ENCODE measurements around the gene KIF5A. TPM values are rescaled to one million over a fixed set of nuclear protein-coding genes. Genes with fewer than 3 reads are reported as not detected.

KIF5A gene
- total and polyA plus RNA-seq, 2 of the 13 experiments (the other 11 are each of a cell fraction or from before 2014, with no cell fraction given): 1.6 to 11.9 TPM

DNA sequence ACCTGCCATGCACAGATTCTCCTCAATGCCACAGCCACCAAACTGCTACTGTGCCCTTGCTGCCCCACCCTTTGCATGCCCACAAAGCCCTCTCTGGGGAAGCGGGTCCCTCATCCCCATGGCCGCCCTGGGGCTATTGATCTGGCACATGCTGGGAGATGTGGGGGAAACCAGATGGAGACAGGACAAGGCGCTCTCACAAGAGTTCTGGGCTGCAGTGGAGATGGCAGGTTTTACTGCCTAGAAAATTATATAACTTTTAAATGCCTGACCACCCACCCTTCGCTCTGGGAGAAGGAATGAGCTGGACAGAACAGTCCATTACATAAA lies 30.6 kb downstream of the KIF5A start (continued):
- no peak for TF ChIP-seq PLSCR1 (CRISPR knock-in tag; IDR thresholded peaks at IDR 0.05; ENCODE audit: borderline replicate concordance)
- no peak for TF ChIP-seq FOXA1 (IDR thresholded peaks at IDR 0.05)
- no peak for TF ChIP-seq FOXA1 (CRISPR knock-in tag; IDR thresholded peaks at IDR 0.05)
- no peak for TF ChIP-seq ZNF570 (CRISPR knock-in tag; IDR thresholded peaks at IDR 0.05; ENCODE audit: borderline replicate concordance)
- TF ChIP-seq, protein P1, sequence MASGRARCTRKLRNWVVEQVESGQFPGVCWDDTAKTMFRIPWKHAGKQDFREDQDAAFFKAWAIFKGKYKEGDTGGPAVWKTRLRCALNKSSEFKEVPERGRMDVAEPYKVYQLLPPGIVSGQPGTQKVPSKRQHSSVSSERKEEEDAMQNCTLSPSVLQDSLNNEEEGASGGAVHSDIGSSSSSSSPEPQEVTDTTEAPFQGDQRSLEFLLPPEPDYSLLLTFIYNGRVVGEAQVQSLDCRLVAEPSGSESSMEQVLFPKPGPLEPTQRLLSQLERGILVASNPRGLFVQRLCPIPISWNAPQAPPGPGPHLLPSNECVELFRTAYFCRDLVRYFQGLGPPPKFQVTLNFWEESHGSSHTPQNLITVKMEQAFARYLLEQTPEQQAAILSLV (CRISPR knock-in tag; IDR thresholded peaks at IDR 0.05; ENCODE audit: borderline replicate concordance): no peak
- 0 out of 2 replicates have a peak, but pooled peaks have one; percentile 16 for TF ChIP-seq ZBTB38 (CRISPR knock-in tag; IDR thresholded peaks at IDR 0.05)
- TF ChIP-seq JUNB (CRISPR knock-in tag; IDR thresholded peaks at IDR 0.05; ENCODE audit: borderline replicate concordance): no peak
- TF ChIP-seq, protein P2, sequence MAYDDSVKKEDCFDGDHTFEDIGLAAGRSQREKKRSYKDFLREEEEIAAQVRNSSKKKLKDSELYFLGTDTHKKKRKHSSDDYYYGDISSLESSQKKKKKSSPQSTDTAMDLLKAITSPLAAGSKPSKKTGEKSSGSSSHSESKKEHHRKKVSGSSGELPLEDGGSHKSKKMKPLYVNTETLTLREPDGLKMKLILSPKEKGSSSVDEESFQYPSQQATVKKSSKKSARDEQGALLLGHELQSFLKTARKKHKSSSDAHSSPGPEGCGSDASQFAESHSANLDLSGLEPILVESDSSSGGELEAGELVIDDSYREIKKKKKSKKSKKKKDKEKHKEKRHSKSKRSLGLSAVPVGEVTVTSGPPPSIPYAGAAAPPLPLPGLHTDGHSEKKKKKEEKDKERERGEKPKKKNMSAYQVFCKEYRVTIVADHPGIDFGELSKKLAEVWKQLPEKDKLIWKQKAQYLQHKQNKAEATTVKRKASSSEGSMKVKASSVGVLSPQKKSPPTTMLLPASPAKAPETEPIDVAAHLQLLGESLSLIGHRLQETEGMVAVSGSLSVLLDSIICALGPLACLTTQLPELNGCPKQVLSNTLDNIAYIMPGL (CRISPR knock-in tag; IDR thresholded peaks at IDR 0.05; ENCODE audit: borderline replicate concordance in 1 of 2, low read depth in 1 of 2): no peak; a peak in 1 of 4 replicates
- no peak for TF ChIP-seq HIC2 (CRISPR knock-in tag; IDR thresholded peaks at IDR 0.05; ENCODE audit: low read depth)
- TF ChIP-seq SP5 (CRISPR knock-in tag; IDR thresholded peaks at IDR 0.05; ENCODE audit: borderline replicate concordance, low read depth): no peak
- 0 out of 2 replicates have a peak, but pooled peaks have one; percentile 24 for TF ChIP-seq ZNF331 (CRISPR knock-in tag; IDR thresholded peaks at IDR 0.05)
- TF ChIP-seq MLLT10 (CRISPR knock-in tag; IDR thresholded peaks at IDR 0.05): no peak
- TF ChIP-seq KDM4B (CRISPR knock-in tag; IDR thresholded peaks at IDR 0.05): no peak
- TF ChIP-seq NFIB (CRISPR knock-in tag; IDR thresholded peaks at IDR 0.05; ENCODE audit: borderline replicate concordance): no peak
- TF ChIP-seq MEIS2 (CRISPR knock-in tag; IDR thresholded peaks at IDR 0.05): no peak
- TF ChIP-seq ZNF501 (CRISPR knock-in tag; IDR thresholded peaks at IDR 0.05): peak; percentile 57; the same call in 1 of the 2 replicates
- TF ChIP-seq ZNF234 (CRISPR knock-in tag; conservative IDR thresholded peaks at IDR 0.05): no peak
- TF ChIP-seq ATRX (CRISPR knock-in tag; IDR thresholded peaks at IDR 0.05; ENCODE audit: borderline replicate concordance): no peak
- no peak for TF ChIP-seq ZNF296 (CRISPR knock-in tag; conservative IDR thresholded peaks at IDR 0.05)
- TF ChIP-seq HOMEZ (CRISPR knock-in tag; IDR thresholded peaks at IDR 0.05; ENCODE audit: low read depth): no peak
- TF ChIP-seq ZNF790 (CRISPR knock-in tag; IDR thresholded peaks at IDR 0.05; ENCODE audit: borderline replicate concordance): no peak
- TF ChIP-seq SMAD1 (CRISPR knock-in tag; IDR thresholded peaks at IDR 0.05; ENCODE audit: borderline replicate concordance, low read depth): no peak
- no peak for TF ChIP-seq ZNF773 (CRISPR knock-in tag; IDR thresholded peaks at IDR 0.05; ENCODE audit: borderline replicate concordance)
- no peak for TF ChIP-seq TEAD3 (CRISPR knock-in tag; optimal IDR thresholded peaks at IDR 0.05; ENCODE audit: borderline replicate concordance)
